HG03280 (cell line): ENCODE results near the gene RHOT2.
A peak's percentile ranks its signal among the peaks of the same experiment; 100 is the strongest.

Experiments
- ATAC-seq: cut with Tn5 transposase; IDR thresholded peaks from one replicate; pipeline ENCODE4 v1.9.1; 2021; ENCODE audit warnings: mild to moderate bottlenecking, moderate library complexity; ENCODE audit not compliant: unreplicated experiment

The RHOT2 gene

DNA sequence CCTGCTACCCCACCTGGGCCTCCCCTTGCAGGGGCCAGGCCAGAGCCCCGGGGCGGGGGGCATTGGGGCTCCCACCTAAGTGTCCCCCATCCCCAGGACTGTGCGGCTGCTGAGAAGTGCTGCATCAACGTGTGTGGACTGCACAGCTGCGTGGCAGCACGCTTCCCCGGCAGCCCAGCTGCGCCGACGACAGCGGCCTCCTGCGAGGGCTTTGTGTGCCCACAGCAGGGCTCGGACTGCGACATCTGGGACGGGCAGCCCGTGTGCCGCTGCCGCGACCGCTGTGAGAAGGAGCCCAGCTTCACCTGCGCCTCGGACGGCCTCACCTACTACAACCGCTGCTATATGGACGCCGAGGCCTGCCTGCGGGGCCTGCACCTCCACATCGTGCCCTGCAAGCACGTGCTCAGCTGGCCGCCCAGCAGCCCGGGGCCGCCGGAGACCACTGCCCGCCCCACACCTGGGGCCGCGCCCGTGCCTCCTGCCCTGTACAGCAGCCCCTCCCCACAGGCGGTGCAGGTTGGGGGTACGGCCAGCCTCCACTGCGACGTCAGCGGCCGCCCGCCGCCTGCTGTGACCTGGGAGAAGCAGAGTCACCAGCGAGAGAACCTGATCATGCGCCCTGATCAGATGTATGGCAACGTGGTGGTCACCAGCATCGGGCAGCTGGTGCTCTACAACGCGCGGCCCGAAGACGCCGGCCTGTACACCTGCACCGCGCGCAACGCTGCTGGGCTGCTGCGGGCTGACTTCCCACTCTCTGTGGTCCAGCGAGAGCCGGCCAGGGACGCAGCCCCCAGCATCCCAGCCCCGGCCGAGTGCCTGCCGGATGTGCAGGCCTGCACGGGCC is 35.2 kb upstream of the RHOT2 start:
- ATAC-seq: no peak

DNA sequence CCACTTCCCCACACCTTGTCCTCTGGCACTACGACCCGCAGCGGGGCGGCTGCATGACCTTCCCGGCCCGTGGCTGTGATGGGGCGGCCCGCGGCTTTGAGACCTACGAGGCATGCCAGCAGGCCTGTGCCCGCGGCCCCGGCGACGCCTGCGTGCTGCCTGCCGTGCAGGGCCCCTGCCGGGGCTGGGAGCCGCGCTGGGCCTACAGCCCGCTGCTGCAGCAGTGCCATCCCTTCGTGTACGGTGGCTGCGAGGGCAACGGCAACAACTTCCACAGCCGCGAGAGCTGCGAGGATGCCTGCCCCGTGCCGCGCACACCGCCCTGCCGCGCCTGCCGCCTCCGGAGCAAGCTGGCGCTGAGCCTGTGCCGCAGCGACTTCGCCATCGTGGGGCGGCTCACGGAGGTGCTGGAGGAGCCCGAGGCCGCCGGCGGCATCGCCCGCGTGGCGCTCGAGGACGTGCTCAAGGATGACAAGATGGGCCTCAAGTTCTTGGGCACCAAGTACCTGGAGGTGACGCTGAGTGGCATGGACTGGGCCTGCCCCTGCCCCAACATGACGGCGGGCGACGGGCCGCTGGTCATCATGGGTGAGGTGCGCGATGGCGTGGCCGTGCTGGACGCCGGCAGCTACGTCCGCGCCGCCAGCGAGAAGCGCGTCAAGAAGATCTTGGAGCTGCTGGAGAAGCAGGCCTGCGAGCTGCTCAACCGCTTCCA is 34.4 kb upstream of the RHOT2 start:
- ATAC-seq: no peak

DNA sequence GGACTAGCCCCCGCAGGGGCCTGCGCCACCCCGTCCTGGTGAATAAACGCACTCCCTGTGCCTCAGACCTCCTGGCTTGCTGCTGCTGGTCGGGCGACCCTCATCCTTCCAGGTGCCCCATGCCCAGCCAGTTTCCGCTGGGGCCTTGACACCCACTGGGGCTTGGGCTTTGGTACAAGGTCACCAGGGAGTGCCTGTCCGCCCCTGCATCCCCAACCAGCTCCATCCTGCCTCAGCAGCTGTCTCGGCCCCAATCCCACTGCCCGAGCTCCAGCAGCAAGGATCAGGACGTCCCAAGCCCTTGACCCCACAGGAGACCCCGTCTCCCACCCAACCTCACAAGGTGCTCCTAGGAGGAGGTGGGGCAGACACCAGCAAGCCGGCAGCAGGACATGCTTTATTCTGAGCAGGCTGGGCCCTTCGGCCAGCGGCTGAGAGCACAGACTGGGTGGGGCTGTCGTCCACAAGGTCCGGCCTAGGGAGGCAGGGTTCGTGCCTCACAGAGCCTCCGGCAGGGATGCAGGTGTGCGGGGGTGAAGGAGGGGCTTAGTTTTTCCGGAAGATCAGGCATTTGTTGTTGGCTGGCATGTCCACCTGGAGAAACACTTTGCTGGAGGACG is 33.8 kb upstream of the RHOT2 start:
- no peak for ATAC-seq

DNA sequence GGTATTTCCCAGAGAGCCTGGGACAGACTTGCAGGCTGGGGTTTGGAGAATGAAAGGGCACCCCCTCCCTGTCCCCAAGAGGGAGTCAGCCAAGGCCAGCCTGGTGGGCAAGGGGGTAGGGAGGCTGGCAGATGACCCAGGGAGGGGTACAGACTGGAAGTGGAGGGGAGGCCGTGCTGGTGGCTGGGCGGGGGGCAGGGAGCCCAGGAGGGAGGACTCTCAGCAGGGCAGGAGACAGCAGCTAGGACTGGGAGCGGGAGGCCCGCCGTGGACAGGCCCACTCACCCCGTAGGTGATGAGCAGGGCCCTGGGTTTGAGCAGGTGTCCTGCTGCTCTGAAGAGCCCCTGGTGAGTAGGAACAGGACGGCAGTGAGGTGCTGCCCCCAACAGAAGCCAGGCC is 32.9 kb upstream of the RHOT2 start:
- ATAC-seq: no peak

DNA sequence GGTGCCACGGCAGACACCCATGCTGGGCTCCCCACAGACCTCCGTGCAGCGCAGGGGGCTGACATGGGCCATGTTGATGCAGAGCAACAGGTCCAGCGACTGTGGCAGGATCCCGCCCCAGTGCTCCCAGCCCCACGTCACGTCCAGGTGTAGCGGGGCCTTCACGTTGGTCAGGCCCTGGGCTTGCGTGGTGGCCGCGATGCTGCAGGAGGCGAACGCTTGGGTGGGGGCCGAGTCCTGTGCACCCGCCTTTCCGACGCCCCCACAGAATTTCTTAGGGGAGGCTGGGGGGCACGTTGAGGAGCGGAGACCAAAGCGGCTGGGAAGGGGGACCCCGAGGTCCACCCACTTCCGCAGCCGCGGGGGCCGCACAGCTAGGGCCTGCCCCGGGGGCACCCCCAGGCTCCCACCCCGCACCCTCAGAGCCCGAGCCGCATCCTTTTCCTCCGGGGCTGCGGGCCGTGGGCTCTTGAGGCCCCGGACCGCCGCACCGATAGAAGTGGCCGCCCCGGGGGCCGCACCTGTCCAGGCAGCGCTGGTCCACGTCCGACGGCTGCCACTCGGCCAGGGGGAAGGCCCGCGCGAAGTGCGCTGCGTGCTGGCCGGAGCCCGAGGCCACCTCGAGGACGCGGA is 32.2 kb upstream of the RHOT2 start:
- no peak for ATAC-seq

DNA sequence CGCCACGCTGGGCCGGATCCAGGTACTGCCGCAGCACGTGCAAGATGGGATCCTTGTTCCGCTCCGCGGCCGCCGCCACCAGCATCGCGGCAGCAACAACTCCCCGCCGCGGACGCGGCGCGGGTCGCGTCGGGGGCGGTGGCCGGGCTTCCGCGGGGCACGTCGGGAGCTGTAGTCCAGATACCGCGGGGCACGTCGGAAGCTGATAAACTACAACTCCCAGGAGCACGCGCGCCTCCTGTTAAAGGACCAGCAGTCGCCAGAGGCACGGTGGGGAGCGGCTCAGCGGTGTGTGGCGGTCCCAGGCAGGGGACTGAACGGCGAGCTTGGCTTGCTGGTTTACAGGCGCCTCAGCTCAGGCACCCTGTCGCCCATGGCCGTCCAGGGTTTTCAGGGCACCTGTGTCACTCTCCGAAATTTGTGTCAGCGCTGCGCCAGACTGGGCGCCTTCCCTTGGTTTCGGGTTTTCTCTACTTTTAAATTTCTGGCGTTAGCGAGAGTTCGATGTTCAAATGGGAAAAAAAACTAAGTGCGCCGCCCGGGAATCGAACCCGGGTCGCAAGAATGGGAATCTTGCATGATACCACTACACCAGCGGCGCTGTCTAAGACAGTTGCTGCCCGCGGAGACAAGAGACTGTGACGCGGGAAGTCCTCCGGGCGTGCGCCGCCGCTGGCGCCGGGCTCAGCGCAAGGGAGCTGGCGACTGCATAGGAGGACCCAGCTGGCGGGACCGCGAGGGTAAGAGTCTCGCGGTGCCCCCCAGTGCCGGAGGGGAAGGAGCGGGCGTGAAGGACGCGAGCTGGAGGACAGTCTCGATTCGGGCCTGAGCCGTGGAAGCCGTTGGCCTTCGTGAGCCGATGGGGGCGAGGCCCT is 31.5 kb upstream of the RHOT2 start, which contains the start of gene METTL26:
Gene METTL26 (minus strand): TSS at position 100 of the 875 bp plus-strand sequence. CDS start 15 bp downstream, at position 85.
- peak; percentile 66 for ATAC-seq

DNA sequence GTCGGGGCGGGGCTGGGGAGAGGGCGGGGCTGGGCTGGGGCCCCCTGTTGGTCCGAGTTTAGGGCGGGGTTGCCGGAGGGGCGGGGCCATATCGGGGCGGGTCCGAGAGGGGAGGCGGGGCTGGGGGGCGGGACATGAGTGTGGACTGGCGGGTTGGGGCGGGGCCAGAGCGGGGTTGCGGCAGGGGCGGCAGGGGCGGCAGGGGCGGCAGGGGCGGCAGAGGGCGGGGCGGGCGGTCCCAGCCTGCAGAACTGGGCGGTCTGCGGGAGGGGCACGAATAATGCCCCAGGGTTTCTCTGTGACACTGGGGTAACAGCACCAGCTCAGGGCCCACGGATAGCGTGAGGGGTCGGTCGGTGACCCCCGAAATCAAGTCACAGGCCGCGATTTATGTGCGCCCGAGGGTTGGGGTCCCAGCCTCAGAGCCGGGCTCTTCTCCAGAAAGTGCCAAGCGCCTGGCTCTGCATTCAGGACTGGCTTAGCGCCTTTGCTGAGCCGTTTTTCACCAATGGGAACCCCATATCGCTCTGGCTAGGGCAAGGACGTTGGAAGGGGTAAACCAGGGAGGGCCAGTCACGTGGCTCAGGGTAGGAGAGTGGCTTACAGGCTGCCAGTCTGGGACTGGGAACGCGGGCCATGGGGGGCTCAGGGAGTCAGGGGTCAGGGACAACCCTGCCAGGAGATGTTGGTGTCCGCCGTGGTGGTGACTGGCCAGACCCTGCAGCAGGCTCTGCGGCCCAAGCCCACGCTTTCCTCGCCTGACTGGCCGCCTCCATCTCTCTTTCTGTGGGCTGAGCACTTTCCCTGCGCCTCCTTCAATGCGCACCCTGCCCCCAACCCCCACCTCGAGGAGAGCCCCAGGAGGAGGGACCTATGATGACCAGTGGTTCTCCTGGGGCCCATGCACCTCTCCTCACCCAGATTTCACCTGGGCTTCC is 30.6 kb upstream of the RHOT2 start:
- no peak for ATAC-seq

DNA sequence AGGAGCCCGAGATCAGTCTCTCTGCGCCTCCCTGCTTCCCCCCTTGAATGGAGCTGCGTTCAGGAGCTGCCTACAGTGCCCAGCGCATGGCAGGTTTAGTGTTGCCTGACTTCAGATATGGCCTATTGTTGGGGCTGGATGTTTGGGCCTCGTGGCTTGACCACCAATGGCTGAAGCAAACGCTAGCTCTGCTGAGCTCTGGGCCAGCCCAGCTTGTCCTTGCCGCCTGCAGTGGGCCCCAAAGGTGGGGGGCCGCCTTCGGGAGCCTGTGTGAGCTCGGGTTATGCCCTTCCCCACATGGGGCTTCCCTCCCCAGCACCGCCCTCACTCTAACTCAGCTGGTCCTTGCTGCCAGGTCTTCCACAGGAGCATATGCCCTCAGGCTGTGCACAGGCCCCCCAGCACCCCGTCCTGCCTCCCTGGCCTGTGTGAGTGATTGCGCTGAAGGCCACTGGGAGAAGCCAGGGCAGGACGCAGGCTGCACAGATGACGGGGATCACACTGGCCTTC is 29.8 kb upstream of the RHOT2 start:
- ATAC-seq: no peak

DNA sequence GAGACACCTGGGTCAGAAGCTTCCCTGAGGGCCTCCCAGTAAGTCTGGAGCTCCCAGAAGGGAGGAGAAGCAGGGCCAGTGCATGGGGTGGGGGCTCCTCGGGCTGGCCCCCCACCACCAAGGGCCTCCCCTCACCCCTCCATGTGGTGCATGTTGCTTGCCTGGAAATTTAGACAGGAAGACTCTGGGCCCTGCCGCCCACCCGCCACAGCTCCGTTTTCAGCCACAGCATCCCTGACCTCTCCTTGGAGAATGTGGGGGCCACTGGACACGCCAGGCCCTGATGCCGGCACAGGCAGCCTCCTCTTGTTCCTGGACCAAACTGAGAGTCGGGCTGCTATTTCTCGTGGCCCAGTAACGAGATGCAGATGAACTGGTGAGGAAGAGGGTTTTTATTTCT is 29.1 kb upstream of the RHOT2 start:
- no peak for ATAC-seq

DNA sequence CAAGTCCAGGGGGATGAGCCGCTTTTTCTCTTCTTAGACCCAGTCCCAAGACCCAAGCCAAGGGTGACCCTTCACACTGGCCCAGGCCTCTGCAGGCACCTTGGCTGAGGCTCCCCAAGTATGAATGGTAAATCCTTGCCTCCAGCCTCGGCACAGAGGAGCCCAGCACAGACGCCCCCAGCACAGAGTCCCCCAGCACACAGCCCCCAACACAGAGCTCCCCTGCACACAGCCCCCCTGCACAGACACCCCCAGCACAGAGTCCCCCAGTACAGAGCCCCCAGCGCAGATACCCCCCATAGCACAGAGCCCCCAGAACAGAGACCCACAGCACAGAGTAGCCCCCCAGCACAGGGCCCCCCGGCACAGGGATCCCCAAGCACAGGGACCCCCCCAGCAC is 27.3 kb upstream of the RHOT2 start:
- no peak for ATAC-seq

DNA sequence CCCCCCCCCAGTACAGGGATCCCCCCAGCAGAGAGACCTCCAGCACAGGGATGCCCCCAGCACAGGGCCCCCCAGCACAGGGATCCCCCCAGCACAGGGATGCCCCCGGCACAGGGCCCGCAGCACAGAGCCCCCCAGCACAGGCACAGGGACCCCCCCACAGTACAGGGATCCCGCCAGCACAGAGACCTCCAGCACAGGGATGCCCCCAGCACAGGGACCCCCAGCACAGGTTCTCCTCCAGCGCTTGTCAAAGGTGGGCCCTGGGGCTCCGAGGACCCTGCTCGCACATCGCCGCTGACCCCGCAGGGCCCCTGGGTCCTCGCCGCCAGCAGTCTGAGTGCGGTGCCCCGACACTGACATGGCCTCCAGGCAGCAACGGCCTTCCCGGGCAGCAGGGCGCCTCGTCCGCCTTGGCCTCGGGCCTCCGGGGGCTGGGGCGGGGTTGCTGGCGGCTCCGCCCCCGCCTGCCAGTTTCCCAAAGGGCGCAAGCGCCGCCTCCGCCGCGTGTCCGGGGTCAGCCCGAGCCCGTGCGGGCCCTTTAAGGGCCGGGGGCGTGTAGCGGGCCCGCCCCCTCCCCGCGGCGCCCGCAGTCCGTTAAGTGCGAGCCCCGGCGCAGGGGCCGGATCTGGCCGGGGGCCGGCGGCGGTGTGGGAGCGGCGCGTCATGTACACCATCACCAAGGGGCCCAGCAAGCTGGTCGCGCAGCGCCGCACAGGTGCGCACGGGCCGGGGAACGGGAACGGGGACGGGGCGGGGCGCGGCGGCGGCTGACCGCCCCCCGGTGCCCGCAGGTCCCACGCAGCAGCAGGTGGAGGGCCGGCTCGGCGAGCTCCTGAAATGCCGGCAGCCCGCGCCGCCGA is 26.4 kb upstream of the RHOT2 start, which contains the start of gene MCRIP2:
Gene MCRIP2 (plus strand): TSS at position 503 of the 863 bp plus-strand sequence. CDS start 164 bp downstream, at position 667.
- ATAC-seq: peak; percentile 45

DNA sequence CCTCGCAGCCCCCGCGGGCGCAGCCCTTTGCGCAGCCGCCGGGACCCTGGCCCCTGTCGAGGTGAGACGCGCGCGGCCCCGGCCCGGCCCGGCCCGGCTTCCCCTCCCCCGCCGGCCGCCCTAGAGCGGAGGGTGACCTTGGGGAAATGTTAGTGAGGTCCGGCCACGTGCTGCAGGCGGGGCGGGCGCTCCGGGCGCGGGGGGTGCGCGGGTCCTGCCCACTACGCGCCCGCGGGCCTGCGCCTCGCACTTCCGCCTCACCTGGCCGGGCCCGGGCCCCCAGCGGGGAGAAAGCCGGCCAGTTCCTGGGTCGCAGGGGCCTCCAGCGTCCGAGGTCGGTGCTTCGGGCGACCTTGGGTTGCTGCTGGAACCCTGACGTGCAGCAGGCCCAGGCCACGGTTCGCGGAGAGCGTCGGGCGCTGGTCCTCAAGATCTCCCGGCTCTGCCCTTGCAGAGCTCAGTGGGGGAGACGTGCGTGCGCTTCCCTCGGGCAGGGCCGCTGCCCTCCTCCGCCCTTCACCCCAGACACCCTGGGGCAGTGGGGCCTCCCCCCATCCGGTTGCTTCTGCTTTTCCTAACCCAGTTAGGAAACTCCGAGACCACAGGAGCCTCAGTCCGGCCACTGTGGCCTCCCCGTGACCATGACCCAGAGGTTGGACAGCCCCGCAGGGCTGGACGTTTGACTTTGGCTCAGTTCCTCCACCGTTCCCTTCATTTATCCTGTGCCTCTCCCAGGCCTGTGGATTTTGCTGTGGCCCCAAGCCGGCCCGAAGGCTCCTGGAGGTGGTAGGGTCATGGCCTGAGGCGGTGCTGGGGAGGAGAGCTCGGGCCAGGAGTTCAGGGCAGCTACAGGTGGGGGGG is 25.5 kb upstream of the RHOT2 start:
- ATAC-seq: peak; percentile 39

DNA sequence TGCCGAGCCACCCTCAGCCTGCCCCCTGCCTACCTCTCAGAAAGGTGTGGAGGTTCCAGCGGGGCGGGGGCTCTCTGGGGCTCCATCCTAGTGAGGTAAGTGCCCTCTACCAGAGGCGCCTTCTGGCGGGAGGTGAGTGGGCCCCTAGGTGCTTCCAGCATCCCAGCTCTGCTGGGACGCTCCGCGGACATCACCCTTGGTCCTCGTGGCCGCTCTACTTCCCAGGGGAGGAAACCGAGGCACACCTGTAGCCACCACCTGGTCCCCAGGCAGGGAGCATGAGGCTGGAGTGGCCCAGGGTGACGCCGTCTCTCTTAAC is 24.9 kb upstream of the RHOT2 start:
- ATAC-seq: no peak

DNA sequence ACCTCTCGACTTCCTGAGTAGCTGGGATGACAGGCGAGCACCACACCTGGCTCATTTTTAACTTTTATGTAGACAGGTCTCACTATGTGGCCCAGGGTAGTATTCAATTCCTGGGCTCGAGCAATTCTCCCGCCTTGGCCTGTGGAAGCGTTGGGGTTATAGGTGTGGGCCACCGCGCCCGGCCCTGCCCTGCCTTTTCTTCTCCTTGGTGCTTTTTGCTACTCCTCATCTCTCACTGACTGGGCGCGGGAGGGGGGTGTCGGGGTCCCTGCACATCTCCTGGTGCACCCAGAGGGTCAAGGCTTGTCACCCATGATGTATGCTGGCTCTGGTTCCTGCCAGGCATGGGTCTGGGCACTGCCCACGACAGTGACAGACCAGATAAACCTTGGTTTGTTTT is 23.4 kb upstream of the RHOT2 start:
- no peak for ATAC-seq

DNA sequence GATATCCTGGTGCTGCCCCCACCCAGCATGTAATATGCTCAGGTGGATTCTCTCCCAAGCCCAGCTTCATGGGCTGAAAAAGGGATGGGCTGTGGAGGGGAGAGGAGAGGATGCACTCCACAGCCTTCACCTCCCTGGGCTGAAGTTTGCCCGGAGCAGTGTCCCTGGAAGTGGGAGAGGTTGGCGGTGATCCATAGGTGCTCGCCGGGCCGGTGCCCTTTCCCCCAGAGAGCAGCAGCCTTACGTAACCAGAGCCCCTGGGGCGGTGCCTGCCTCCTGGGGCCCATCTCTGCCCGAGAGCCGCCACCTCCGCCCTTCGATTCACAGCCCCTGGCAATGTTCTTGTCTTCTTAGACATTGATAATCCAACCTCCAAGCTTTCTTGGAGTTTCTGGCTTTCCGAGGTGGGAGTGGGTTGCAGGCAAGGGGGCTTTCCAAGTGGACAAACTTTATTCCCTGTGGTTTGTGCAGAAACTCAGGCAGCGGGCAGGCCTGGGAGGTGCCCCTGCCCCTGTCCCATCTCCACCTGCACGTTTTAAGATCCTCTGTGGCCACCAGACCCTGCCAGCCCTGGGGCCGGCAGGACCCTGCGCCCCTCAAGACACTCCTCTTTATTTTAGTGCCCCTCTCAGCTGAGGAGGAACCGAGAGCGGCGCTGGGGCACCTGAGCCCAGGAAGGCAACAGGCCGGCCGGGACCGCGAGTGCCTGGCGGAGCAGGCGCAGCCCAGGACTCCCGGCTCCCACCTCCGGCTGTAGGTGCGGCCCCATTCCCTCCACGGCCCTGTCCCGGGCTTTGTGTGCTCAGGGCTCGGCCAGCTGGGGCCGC is 21.9 kb upstream of the RHOT2 start:
- ATAC-seq: no peak

DNA sequence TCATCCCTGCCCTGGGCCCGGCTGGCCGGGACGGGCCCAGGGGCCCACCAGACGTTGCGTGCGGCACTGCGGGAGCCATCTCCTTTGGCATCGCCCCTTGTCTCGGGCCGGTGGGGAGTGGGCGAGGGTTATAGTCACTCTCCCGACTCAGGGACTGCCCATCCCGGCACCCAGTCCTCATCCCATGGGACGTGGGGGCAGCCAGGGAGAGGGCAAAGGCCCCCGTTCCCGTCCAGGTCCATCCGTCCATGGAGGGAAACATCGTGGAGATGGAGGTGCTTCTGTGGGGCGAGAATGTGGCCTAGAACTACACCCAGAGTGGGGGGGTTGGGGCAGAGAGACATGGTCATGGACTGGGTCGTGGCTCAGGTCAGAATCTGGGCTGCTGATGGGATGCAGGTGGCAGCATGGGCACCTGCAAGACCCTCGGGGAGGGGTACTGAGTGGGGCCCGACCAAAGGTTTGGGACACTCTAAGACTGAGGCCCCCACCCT is 21.2 kb upstream of the RHOT2 start:
- no peak for ATAC-seq
